GM23248 (cell line): ENCODE measurements around the gene THADA. TPM values are rescaled to one million over a fixed set of nuclear protein-coding genes. Genes with fewer than 3 reads are reported as not detected.

Experiments
- DNase-seq: peaks from one replicate; pipeline ENCODE4 v3.0.0-alpha.2; 2015
- H2AFZ ChIP-seq: fragments of 200-600 bp; sonication (generic); 2 replicates; pipeline ENCODE4 v1.6.1; 2016; ENCODE audit warnings: antibody characterized with exemption
- H3F3A ChIP-seq: fragments of 200-600 bp; sonication (generic); 2 replicates; pipeline ENCODE4 v1.6.1; 2016; ENCODE audit warnings: mild to moderate bottlenecking, antibody characterized with exemption, mixed run types; ENCODE audit not compliant: insufficient read depth
- H3K27ac ChIP-seq: fragments of 200-600 bp; sonication (generic); 2 replicates; pipeline ENCODE4 v1.5.1; 2016; ENCODE audit warnings: mild to moderate bottlenecking
- H3K27me3 ChIP-seq: fragments of 200-600 bp; sonication (generic); replicated peaks from 2 replicates; pipeline ENCODE4 v1.6.1; 2016; ENCODE audit warnings: mild to moderate bottlenecking; ENCODE audit not compliant: insufficient read depth
- H3K36me3 ChIP-seq: fragments of 200-600 bp; sonication (generic); 2 replicates; pipeline ENCODE4 v1.6.1; 2016; ENCODE audit warnings: low read depth, mild to moderate bottlenecking
- H3K4me1 ChIP-seq: fragments of 200-600 bp; sonication (generic); 2 replicates; pipeline ENCODE4 v1.6.1; 2016; ENCODE audit warnings: mild to moderate bottlenecking; ENCODE audit not compliant: insufficient read depth
- H3K4me2 ChIP-seq: fragments of 200-600 bp; sonication (generic); one replicate; pipeline ENCODE4 v1.6.1; 2016; ENCODE audit warnings: mild to moderate bottlenecking; ENCODE audit not compliant: unreplicated experiment
- H3K4me3 ChIP-seq: fragments of 200-600 bp; sonication (generic); 2 replicates; pipeline ENCODE4 v1.5.1; 2016; ENCODE audit warnings: mild to moderate bottlenecking
- H3K79me2 ChIP-seq: fragments of 200-600 bp; sonication (generic); 2 replicates; pipeline ENCODE4 v1.6.1; 2016; ENCODE audit warnings: mild to moderate bottlenecking; ENCODE audit not compliant: insufficient read depth
- H3K9ac ChIP-seq: fragments of 200-600 bp; sonication (generic); 2 replicates; pipeline ENCODE4 v1.6.1; 2016; ENCODE audit warnings: mild to moderate bottlenecking
- H3K9me2 ChIP-seq: fragments of 200-600 bp; sonication (generic); 2 replicates; pipeline ENCODE4 v1.6.1; 2016; ENCODE audit warnings: mixed run types, mild to moderate bottlenecking, moderate library complexity; ENCODE audit not compliant: insufficient read depth
- H3K9me3 ChIP-seq: fragments of 200-600 bp; sonication (generic); one replicate; pipeline ENCODE4 v1.6.1; 2017; ENCODE audit warnings: low read depth
- H4K20me1 ChIP-seq: fragments of 200-600 bp; sonication (generic); 2 replicates; pipeline ENCODE4 v1.6.0; 2016; ENCODE audit not compliant: insufficient read depth
- EZH2 ChIP-seq: fragments of 200-600 bp; sonication (generic); IDR thresholded peaks from 2 replicates; pipeline ENCODE4 v1.6.1; 2018; ENCODE audit warnings: antibody characterized with exemption, mild to moderate bottlenecking; ENCODE audit not compliant: insufficient read depth, poor library complexity, severe bottlenecking
- EZH2phosphoT487 ChIP-seq: fragments of 200-600 bp; sonication (generic); IDR thresholded peaks from 2 replicates; pipeline ENCODE4 v1.6.1; 2018; ENCODE audit warnings: antibody characterized with exemption, moderate library complexity, mild to moderate bottlenecking, low read depth; ENCODE audit not compliant: insufficient read depth
- WGBS, 2 experiments: methylation state at CpG; one replicate each; pipeline ENCODE4 v1.1.6; 2015 to 2017; ENCODE audit warnings: low lambda C conversion rate in 2 of 2, low coverage in 1 of 2; ENCODE audit errors: missing lambda C conversion rate in 2 of 2; 5-methylcytosine and 5-hydroxymethylcytosine counted together
- in situ Hi-C: fragments of 300-500 bp; cut with MboI; formaldehyde crosslinking; loops from 2 replicates; pipeline ENCODE4 v1.15.0; 2020
- polyA plus RNA-seq: library from polyadenylated mRNA; unstranded; fragments of >200 nt; fragmentation: Nextera tagmentation; extraction: Ambion mirVana; gene quantifications from 2 replicates; pipeline ENCODE4 v1.2.1, GENCODE V29; 2016
- total RNA-seq: library from RNA; depleted of rRNA; stranded (reverse); fragments of >200 nt; shearing (Covaris generic); gene quantifications from 2 replicates; pipeline ENCODE4 v1.2.3, GENCODE V29; 2014

Gene THADA
- total and polyA plus RNA-seq, 2 experiments from 2014 or later, result 14.1 to 15.8 TPM

DNA sequence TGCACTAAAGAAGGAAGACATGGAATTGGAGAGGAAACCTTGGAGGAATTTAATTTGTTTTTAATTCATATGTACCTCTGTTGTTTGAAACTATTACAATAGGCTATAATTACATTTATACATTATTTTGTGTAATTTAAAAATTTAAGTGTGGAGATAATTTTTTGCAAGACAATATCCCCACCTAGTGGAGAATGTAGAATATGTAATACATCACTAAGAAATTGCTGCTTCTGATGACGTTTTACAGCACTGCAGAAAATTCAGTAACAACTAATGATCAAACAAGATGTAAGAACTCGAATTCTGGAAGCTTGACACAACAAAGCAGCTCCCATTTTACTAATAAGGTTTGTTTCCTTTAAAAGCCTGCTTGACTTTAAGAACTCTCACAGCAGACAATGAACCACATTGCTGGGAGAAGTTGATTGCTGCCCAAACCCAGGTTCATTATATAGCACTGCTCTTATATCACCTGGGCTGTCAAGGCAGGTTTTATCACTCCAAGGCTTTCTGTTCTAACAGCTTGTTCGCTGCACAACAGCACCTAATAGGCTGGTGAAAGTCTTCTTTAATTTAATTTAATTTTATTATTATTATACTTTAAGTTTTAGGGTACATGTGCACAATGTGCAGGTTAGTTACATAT is 53.4 kb downstream of the THADA start:
- Histone ChIP-seq H3K4me1 (peaks cover 37% of the 10 kb centered on the region), H3K9ac (no peak overlapping the region), H3F3A (peaks cover 23% of the 10 kb centered on the region), H3K79me2 (no peaks in the 10 kb centered on the region), H3K27me3 (no peaks in the 10 kb centered on the region), H3K4me3 (no peak overlapping the region), H2AFZ (no peak overlapping the region), H3K4me2 (no peak overlapping the region), H3K36me3 (no peaks in the 10 kb centered on the region), H3K9me3 (no peaks in the 10 kb centered on the region), H4K20me1 (no peaks in the 10 kb centered on the region), H3K27ac (no peak overlapping the region), H3K9me2 (no peaks in the 10 kb centered on the region)
- DNase-seq, result peak; percentile 77
- TF ChIP-seq EZH2 (no peak), EZH2phosphoT487 (no peak)
- 11 to 14% methylated on average over 3 of the region's 3 CpGs for WGBS, 2 experiments
- in situ Hi-C loops, result no loop called here

DNA sequence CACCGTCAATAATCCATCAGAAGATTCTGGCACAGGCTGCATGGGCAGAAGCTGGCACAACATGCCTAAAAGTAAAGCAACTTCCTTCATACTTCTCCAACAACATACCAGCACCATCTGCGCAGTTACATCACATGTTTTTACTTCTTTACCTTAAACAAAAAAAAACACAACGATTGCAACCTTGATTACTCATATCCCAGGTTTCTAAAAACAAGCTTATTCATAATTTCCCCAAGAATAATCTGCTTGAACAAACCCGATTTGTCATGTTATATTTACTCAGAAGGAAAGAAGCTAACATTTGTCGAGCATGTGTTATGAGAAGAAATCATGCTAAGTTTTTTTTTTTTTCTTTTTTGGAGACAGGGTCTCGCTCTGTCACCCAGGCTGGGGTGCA is 54.7 kb downstream of the THADA start:
- peaks cover 37% of the 10 kb centered on the region for H3K4me1 ChIP-seq
- peak overlapping the region; percentile 61 for H3K9ac ChIP-seq
- in situ Hi-C loops, result no loop called here
- WGBS, 2 experiments, result 22 to 38% methylated on average over 6 of the region's 6 CpGs
- H3K9me2 ChIP-seq, result no peaks in the 10 kb centered on the region
- H2AFZ ChIP-seq, result no peak overlapping the region
- H3F3A ChIP-seq, result peaks cover 23% of the 10 kb centered on the region
- H4K20me1 ChIP-seq, result no peaks in the 10 kb centered on the region
- TF ChIP-seq EZH2, result no peak
- TF ChIP-seq EZH2phosphoT487, result no peak
- H3K9me3 ChIP-seq, result no peaks in the 10 kb centered on the region
- no peaks in the 10 kb centered on the region for H3K27me3 ChIP-seq
- H3K79me2 ChIP-seq, result no peaks in the 10 kb centered on the region
- peak overlapping the region; percentile 94 for H3K27ac ChIP-seq
- no peak overlapping the region for H3K4me3 ChIP-seq
- no peaks in the 10 kb centered on the region for H3K36me3 ChIP-seq
- H3K4me2 ChIP-seq, result peak overlapping the region; percentile 51
- DNase-seq, result peak; percentile 61

DNA sequence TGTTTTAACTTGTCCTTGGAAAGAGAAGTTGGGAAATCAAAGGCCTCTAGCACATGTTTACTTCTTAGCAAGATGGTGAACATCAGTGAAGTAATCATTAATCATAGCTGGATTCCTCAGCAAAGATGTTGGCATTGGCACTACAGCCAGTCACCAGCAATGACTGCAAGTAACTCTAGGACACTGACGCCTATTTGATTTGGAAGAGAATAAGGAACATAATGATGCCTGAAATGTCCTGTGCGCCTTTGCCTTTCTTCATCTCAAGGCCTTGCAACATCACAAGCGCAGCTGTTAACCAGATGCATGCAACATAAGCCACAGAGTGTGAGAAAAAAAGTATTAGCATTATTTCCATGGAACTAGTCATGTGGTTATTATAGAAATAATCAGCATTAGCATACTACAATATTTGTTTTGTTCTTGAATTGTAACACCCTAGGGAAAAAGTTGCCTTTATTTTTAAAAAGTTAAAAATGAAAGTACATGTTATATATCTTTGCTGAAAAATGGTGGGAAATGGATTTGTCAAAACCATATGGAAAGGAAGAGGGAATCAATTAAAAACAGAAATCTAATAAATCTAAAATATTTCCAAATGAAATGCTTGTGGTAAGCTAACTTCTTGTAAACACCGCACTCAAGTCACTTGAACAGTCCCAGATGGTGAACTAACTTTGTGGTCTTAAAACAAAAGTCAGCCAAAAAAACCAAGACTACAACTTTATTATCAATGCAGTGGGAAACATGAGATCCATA is 55.6 kb downstream of the THADA start:
- peak overlapping the region; percentile 74 for H3K9ac ChIP-seq
- H3F3A ChIP-seq, result peaks cover 23% of the 10 kb centered on the region
- TF ChIP-seq EZH2phosphoT487, result no peak
- TF ChIP-seq EZH2, result no peak
- 1 to 2% methylated on average over 4 of the region's 4 CpGs for WGBS, 2 experiments
- no peaks in the 10 kb centered on the region for H3K9me2 ChIP-seq
- in situ Hi-C loops, result no loop called here
- H3K79me2 ChIP-seq, result no peaks in the 10 kb centered on the region
- H2AFZ ChIP-seq, result peak overlapping the region; percentile 30
- peak overlapping the region; percentile 78 for H3K4me2 ChIP-seq
- no peaks in the 10 kb centered on the region for H3K9me3 ChIP-seq
- no peaks in the 10 kb centered on the region for H3K27me3 ChIP-seq
- H3K36me3 ChIP-seq, result no peaks in the 10 kb centered on the region
- peak overlapping the region; percentile 94 for H3K27ac ChIP-seq
- peaks cover 37% of the 10 kb centered on the region for H3K4me1 ChIP-seq
- no peaks in the 10 kb centered on the region for H4K20me1 ChIP-seq
- DNase-seq, result peak; percentile 98
- H3K4me3 ChIP-seq, result peak overlapping the region; percentile 14; the same call in 1 of the 2 replicates

DNA sequence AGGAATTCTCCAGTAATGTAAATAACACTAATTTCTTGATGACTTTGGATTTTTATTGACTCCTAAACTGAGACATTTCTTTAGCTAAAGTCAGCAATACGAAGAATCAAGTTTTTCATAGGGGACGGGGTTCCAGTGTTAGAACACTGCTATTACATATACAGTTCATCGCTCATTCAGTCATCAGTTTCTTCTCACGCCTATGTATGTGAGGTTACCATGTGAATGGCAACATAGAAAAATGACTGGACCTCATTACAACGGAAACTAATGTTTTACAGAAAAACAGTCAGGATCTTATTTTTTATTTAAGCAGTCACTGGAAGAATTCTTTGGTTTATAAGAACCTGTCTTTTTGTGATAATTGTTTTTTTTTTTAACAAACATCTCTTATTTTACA is 56.4 kb downstream of the THADA start:
- peaks cover 37% of the 10 kb centered on the region for H3K4me1 ChIP-seq
- WGBS, 2 experiments, result 27 to 36% methylated on average over 5 of the region's 5 CpGs
- in situ Hi-C loops, result no loop called here
- no peaks in the 10 kb centered on the region for H3K9me2 ChIP-seq
- no peaks in the 10 kb centered on the region for H3K79me2 ChIP-seq
- TF ChIP-seq EZH2phosphoT487 (no peak), EZH2 (no peak)
- peak overlapping the region; percentile 94 for H3K27ac ChIP-seq
- peak overlapping the region; percentile 30 for H2AFZ ChIP-seq
- no peaks in the 10 kb centered on the region for H4K20me1 ChIP-seq
- H3K4me2 ChIP-seq, result peak overlapping the region; percentile 78
- peak; percentile 66 for DNase-seq
- peak overlapping the region; percentile 74 for H3K9ac ChIP-seq
- no peaks in the 10 kb centered on the region for H3K36me3 ChIP-seq
- no peaks in the 10 kb centered on the region for H3K9me3 ChIP-seq
- peaks cover 23% of the 10 kb centered on the region for H3F3A ChIP-seq
- peak overlapping the region; percentile 14; the same call in 1 of the 2 replicates for H3K4me3 ChIP-seq
- H3K27me3 ChIP-seq, result no peaks in the 10 kb centered on the region
